K562 (cell line): ENCODE data around the gene ARL6IP1.
"Not testable (repeated sequence)": the region's sequence is repeated elsewhere in the genome, so short reads cannot be mapped to it uniquely, and the experiment has no call there.

Experiments used
- NCOR1 ChIP-seq: fragments of 450-650 bp; IDR thresholded peaks from 2 replicates; pipeline ENCODE4 v1.6.1; 2016; ENCODE audit warnings: mild to moderate bottlenecking, moderate library complexity
- RNF219 ChIP-seq: fragments of 250-450 bp; sonication (Bioruptor Pico); IDR thresholded peaks from 2 replicates; pipeline ENCODE4 v1.5.0; 2022; ENCODE audit warnings: mild to moderate bottlenecking
- ZBTB33 ChIP-seq: sonication (generic); formaldehyde crosslinking; IDR thresholded peaks from 2 replicates; pipeline ENCODE4 v1.8.1; 2023; ENCODE audit warnings: mild to moderate bottlenecking, missing genetic modification reagents

GRCh38 chr16:18781232-18781631, 20.1 kb downstream of the ARL6IP1 start:
- not testable (repeated sequence) for TF ChIP-seq RNF219 (CRISPR knock-in tag); ZBTB33 (CRISPR knock-in tag); NCOR1
